GM13976 (cell line): ENCODE data around the gene ERBB4.

ENCODE experiments used
- DNase-seq: peaks from one replicate; pipeline ENCODE4 v3.0.0; 2012; ENCODE audit warnings: low spot score
- in situ Hi-C: fragments of 300-500 bp; cut with MboI; formaldehyde crosslinking; loops from one replicate; pipeline ENCODE4 v1.12.0; 2022; ENCODE audit warnings: low sequenced_read_pairs, mixed read lengths, inconsistent platforms; ENCODE audit not compliant: unreplicated experiment
- TF ChIP-seq, protein P1 (sequence below): IDR thresholded peaks from 2 replicates; pipeline ENCODE4 v1.5.1; 2012; ENCODE audit warnings: borderline replicate concordance, mild to moderate bottlenecking; ENCODE audit not compliant: insufficient read depth; ENCODE audit errors: extremely low read depth, missing control alignments, control extremely low read depth

Gene ERBB4

DNA sequence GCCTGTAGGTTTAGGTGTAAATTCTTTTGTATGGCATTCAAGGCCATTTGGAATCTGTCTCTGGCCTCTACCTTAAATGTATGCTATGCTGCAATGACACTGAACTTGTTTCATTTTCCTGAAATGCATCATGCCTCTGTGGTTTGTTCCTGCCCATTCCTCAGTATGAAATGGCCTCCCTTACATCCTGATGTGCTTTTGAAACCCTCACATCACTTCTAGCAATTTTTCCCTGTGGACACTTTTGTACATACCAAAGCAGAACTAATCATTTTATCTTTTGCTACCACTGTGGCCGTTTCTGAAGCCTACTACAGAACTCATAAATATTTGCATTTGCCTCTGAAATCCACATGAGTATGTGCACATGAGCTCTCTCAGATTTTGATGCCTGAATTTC, 557.2 kb downstream of the ERBB4 start:
- in situ Hi-C loops = no loop called here
- TF ChIP-seq, protein P1, sequence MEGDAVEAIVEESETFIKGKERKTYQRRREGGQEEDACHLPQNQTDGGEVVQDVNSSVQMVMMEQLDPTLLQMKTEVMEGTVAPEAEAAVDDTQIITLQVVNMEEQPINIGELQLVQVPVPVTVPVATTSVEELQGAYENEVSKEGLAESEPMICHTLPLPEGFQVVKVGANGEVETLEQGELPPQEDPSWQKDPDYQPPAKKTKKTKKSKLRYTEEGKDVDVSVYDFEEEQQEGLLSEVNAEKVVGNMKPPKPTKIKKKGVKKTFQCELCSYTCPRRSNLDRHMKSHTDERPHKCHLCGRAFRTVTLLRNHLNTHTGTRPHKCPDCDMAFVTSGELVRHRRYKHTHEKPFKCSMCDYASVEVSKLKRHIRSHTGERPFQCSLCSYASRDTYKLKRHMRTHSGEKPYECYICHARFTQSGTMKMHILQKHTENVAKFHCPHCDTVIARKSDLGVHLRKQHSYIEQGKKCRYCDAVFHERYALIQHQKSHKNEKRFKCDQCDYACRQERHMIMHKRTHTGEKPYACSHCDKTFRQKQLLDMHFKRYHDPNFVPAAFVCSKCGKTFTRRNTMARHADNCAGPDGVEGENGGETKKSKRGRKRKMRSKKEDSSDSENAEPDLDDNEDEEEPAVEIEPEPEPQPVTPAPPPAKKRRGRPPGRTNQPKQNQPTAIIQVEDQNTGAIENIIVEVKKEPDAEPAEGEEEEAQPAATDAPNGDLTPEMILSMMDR = no peak
- no peak for DNase-seq

DNA sequence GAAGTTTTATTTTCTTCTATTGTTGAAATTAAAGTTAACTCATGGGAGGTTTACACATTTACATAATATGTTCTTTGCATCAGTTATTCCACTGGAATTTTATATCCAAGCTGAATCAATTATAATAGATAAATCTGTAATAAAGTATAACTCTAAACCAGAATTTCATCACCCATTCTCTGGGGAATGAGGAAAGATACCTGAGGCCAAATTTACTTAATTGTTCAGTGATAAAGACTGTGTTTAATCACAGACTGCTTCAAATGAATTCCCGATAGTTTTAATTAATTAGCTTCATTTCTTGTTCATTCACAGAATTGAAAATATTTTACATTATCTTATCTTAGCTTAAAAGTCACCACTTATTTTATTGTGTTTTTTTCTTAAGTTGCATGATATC, 562.5 kb downstream of the ERBB4 start:
- TF ChIP-seq, protein P1 = no peak
- in situ Hi-C loops = no loop called here

DNA sequence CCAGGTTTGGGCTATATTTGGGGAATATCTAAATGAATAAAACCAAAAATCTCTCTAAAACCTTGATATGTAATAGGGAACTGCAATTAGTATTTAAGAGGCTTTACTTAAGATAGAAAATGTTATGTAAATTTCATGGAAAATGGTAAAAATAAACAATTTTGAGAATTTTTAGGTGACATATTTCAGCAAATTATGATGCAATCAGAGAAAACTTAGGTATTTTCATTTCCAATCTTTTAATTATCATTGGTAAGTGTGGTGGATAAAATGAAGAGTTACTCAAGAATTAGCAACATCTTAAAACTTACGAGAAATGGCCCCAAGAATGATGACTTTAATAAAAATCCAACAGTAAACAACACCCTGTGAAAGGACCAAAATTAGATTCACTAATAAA, 571.4 kb downstream of the ERBB4 start:
- DNase-seq = no peak
- in situ Hi-C loops = no loop called here
- TF ChIP-seq, protein P1 = no peak

More for the DNA sequence above, 562.5 kb downstream of the ERBB4 start:
- no peak for DNase-seq

DNA sequence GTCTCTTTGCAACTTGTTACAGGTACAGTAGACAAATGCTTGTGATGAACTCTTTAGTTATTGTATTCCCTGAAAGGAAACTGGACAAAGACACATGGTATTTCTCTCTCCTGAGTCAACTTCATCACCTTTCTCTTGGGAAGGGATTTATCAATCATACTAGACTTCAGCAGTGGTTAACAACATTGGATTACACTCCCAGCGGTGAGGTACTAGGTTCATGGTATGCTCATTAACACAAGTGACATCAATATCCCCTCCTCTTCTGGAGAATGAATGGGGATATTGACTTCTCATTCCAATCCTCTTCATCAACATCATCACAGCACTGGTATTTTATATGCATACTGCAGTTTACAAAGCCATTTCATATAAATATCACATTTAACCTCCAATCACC, 574.6 kb downstream of the ERBB4 start:
- no peak for DNase-seq
- in situ Hi-C loops = no loop called here
- TF ChIP-seq, protein P1 = no peak

DNA sequence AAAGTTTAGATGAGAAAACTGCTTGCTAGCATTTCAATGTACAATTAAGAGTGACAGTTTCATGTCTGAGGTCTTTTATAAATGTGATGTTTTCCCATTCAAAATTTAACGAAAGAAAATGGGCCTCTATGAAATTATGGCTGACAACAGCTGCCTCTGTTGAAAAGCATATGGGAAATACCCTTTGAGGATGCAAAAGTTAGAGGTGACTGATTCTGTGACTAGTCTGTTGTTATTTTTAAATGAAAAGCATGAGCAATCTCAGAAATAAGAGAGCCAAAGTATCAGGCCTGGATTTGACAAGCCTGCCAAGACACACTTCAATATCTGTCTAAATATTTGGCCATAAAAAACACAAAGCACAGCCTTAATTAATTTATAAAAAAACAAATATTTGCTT, 580.8 kb downstream of the ERBB4 start:
- in situ Hi-C loops = no loop called here
- peak; percentile 23 for DNase-seq
- TF ChIP-seq, protein P1 = no peak

DNA sequence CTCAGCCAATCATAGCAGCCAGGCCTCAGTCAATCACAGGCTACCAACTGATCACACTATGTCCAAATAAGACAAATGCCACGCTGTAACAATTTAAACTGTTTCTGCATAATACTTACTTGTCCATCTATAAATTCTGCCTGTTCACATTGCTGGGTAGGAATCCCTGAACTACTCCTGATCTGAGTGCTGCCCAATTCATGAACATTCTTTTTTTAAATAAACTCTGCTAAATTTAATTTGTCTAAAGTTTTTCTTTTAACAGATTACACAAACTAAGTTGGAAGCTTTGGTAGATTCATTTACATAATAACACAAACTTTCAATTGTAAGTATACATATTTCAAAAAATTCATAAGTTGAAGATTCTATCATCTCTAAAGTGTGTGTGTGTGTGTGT, 583.0 kb downstream of the ERBB4 start:
- DNase-seq = no peak
- TF ChIP-seq, protein P1 = no peak
- in situ Hi-C loops = no loop called here

DNA sequence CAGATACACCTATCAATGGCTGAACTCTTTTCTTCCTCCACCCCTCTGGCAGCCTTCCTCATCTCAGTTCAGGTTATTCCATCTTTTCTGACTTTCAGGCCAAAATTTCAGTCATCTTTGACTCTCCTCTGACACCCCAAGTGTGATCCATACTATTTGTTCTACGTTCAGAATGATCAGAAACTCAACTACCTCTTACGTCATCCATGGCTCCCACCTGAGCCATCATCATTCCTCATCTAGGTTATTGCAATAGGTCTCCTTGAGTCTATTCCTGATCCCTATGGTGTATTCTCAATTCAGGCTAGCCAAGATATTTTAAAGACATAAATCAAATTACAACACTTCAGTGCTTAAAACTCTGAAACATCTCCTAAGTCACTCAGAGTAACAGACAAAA, 589.7 kb downstream of the ERBB4 start:
- in situ Hi-C loops = no loop called here
- no peak for DNase-seq
- TF ChIP-seq, protein P1 = no peak
